Skeletal muscle satellite cell (primary cell): Measurements from ENCODE around the gene VWA1.
"Not testable (repeated sequence)": the region's sequence is repeated elsewhere in the genome, so short reads cannot be mapped to it uniquely, and the experiment has no call there.

Experiments
- H3K27me3 ChIP-seq: 2 replicates; pipeline ENCODE4 v1.7.0; 2013; ENCODE audit warnings: low read length; ENCODE audit not compliant: control insufficient read depth, insufficient read depth
- H3K36me3 ChIP-seq: 2 replicates; pipeline ENCODE4 v1.7.0; 2013; ENCODE audit warnings: mild to moderate bottlenecking, control low read depth, low read length; ENCODE audit not compliant: insufficient read depth
- H3K4me1 ChIP-seq: 2 replicates; pipeline ENCODE4 v1.7.0; 2013; ENCODE audit warnings: low read length; ENCODE audit not compliant: control insufficient read depth, insufficient read depth
- H3K4me2 ChIP-seq: 2 replicates; pipeline ENCODE4 v1.7.0; 2013; ENCODE audit warnings: mild to moderate bottlenecking, low read length
- H3K4me3 ChIP-seq: 2 replicates; pipeline ENCODE4 v1.7.0; 2013; ENCODE audit warnings: low read length
- H3K9ac ChIP-seq: 2 replicates; pipeline ENCODE4 v1.7.0; 2013; ENCODE audit warnings: mild to moderate bottlenecking, low read depth, low read length, moderate library complexity
- H3K9me3 ChIP-seq: replicated peaks from 2 replicates; pipeline ENCODE4 v1.7.0; 2013; ENCODE audit warnings: mild to moderate bottlenecking, control low read depth, low read length

VWA1 gene

GRCh38 chr1:1427106-1427819, 8.2 kb upstream of the VWA1 start:
- Histone ChIP-seq H3K4me2 (peak overlapping the region; percentile 63), H3K27me3 (no peaks in the 10 kb centered on the region), H3K36me3 (no peaks in the 10 kb centered on the region), H3K9me3 (no peaks in the 10 kb centered on the region), H3K9ac (no peak overlapping the region), H3K4me1 (peaks cover 18% of the 10 kb centered on the region), H3K4me3 (peak overlapping the region; percentile 47)

- Histone ChIP-seq H3K27me3 (no peaks in the 10 kb centered on the region), H3K9ac (no peak overlapping the region), H3K4me3 (peak overlapping the region; percentile 47), H3K9me3 (no peaks in the 10 kb centered on the region), H3K4me1 (peaks cover 22% of the 10 kb centered on the region), H3K36me3 (no peaks in the 10 kb centered on the region), H3K4me2 (peak overlapping the region; percentile 63)
These were observed 7.7 kb upstream of the VWA1 start for GRCh38 chr1:1427820-1428148.

GRCh38 chr1:1428174-1428573, 7.3 kb upstream of the VWA1 start:
- no peak overlapping the region for H3K4me3 ChIP-seq
- no peak overlapping the region for H3K9ac ChIP-seq
- no peak overlapping the region for H3K4me2 ChIP-seq
- peaks cover 25% of the 10 kb centered on the region for H3K4me1 ChIP-seq
- H3K9me3 ChIP-seq = no peaks in the 10 kb centered on the region
- no peaks in the 10 kb centered on the region for H3K36me3 ChIP-seq
- H3K27me3 ChIP-seq = no peaks in the 10 kb centered on the region

GRCh38 chr1:1428967-1429366, 6.5 kb upstream of the VWA1 start:
- H3K4me1 ChIP-seq = peaks cover 33% of the 10 kb centered on the region
- not testable (repeated sequence) for H3K4me2 ChIP-seq, H3K4me3 ChIP-seq, H3K36me3 ChIP-seq, H3K9ac ChIP-seq, H3K27me3 ChIP-seq, H3K9me3 ChIP-seq

GRCh38 chr1:1429671-1430073, 5.8 kb upstream of the VWA1 start:
- no peaks in the 10 kb centered on the region for H3K27me3 ChIP-seq
- H3K36me3 ChIP-seq = no peaks in the 10 kb centered on the region
- peaks cover 38% of the 10 kb centered on the region for H3K4me1 ChIP-seq
- H3K9ac ChIP-seq = no peak overlapping the region
- no peak overlapping the region for H3K4me2 ChIP-seq
- H3K9me3 ChIP-seq = no peaks in the 10 kb centered on the region
- H3K4me3 ChIP-seq = no peak overlapping the region

GRCh38 chr1:1430114-1430982, 5.1 kb upstream of the VWA1 start:
- Histone ChIP-seq H3K4me2 (peak overlapping the region; percentile 44), H3K9me3 (no peaks in the 10 kb centered on the region), H3K4me1 (peaks cover 41% of the 10 kb centered on the region), H3K4me3 (peak overlapping the region; percentile 25), H3K27me3 (peaks cover 4% of the 10 kb centered on the region), H3K9ac (peak overlapping the region; percentile 61), H3K36me3 (no peaks in the 10 kb centered on the region)

GRCh38 chr1:1430992-1431844, 4.3 kb upstream of the VWA1 start:
- peaks cover 50% of the 10 kb centered on the region for H3K4me1 ChIP-seq
- H3K4me2 ChIP-seq = peak overlapping the region; percentile 20
- no peaks in the 10 kb centered on the region for H3K36me3 ChIP-seq
- H3K4me3 ChIP-seq = no peak overlapping the region
- H3K9ac ChIP-seq = no peak overlapping the region
- H3K9me3 ChIP-seq = no peaks in the 10 kb centered on the region
- H3K27me3 ChIP-seq = peaks cover 6% of the 10 kb centered on the region

GRCh38 chr1:1431845-1432273, 3.6 kb upstream of the VWA1 start:
- peaks cover 12% of the 10 kb centered on the region for H3K27me3 ChIP-seq
- no peaks in the 10 kb centered on the region for H3K9me3 ChIP-seq
- H3K4me2 ChIP-seq = peak overlapping the region; percentile 20
- H3K9ac ChIP-seq = no peak overlapping the region
- no peak overlapping the region for H3K4me3 ChIP-seq
- H3K36me3 ChIP-seq = no peaks in the 10 kb centered on the region
- peaks cover 50% of the 10 kb centered on the region for H3K4me1 ChIP-seq

GRCh38 chr1:1432274-1432950, 3.1 kb upstream of the VWA1 start:
- Histone ChIP-seq H3K9me3 (no peaks in the 10 kb centered on the region), H3K36me3 (no peaks in the 10 kb centered on the region), H3K27me3 (peaks cover 18% of the 10 kb centered on the region), H3K9ac (no peak overlapping the region), H3K4me1 (peaks cover 50% of the 10 kb centered on the region), H3K4me3 (no peak overlapping the region), H3K4me2 (no peak overlapping the region)

- Histone ChIP-seq H3K4me3 (no peak overlapping the region), H3K9ac (no peak overlapping the region), H3K27me3 (peaks cover 21% of the 10 kb centered on the region), H3K36me3 (no peaks in the 10 kb centered on the region), H3K4me2 (no peak overlapping the region), H3K4me1 (peaks cover 50% of the 10 kb centered on the region), H3K9me3 (no peaks in the 10 kb centered on the region)
These were observed 2.3 kb upstream of the VWA1 start for GRCh38 chr1:1432951-1433803.
